Activated CD8-positive, alpha-beta memory T cell treated with anti-CD3 and anti-CD28 coated beads, Interleukin-2, amount 50 U/mL, for 4 hours (primary cell): ENCODE measurements around the gene IRF2BP2.

ENCODE experiments used
- DNase-seq: peaks from one replicate; pipeline ENCODE4 v3.0.0-alpha.2; 2020

The IRF2BP2 gene

GRCh38 chr1:234633246-234634003 is 23.4 kb upstream of the IRF2BP2 start:
- DNase-seq: no peak

GRCh38 chr1:234632225-234632624 is 22.2 kb upstream of the IRF2BP2 start:
- DNase-seq: no peak

GRCh38 chr1:234631721-234632125 is 21.7 kb upstream of the IRF2BP2 start:
- no peak for DNase-seq

GRCh38 chr1:234629026-234629425 is 19.0 kb upstream of the IRF2BP2 start:
- DNase-seq: no peak

GRCh38 chr1:234628089-234628488 is 18.1 kb upstream of the IRF2BP2 start:
- no peak for DNase-seq

- no peak for DNase-seq
These were observed 17.3 kb upstream of the IRF2BP2 start for GRCh38 chr1:234627009-234627950.

- no peak for DNase-seq
These were observed 16.4 kb upstream of the IRF2BP2 start for GRCh38 chr1:234626391-234626790.

- no peak for DNase-seq
These were observed 14.7 kb upstream of the IRF2BP2 start for GRCh38 chr1:234624724-234625117.

GRCh38 chr1:234621657-234622335 is 11.8 kb upstream of the IRF2BP2 start:
- DNase-seq: no peak

- no peak for DNase-seq
These were observed 11.1 kb upstream of the IRF2BP2 start for GRCh38 chr1:234621127-234621468.

- DNase-seq: no peak
These were observed 10.5 kb upstream of the IRF2BP2 start for GRCh38 chr1:234620272-234621126.

GRCh38 chr1:234619794-234620247 is 9.8 kb upstream of the IRF2BP2 start:
- DNase-seq: no peak

- no peak for DNase-seq
These were observed 9.1 kb upstream of the IRF2BP2 start for GRCh38 chr1:234619071-234619480.

- DNase-seq: no peak
These were observed 8.7 kb upstream of the IRF2BP2 start for GRCh38 chr1:234618737-234619049.

- no peak for DNase-seq
These were observed 8.2 kb upstream of the IRF2BP2 start for GRCh38 chr1:234617986-234618736.

GRCh38 chr1:234617131-234617985 is 7.4 kb upstream of the IRF2BP2 start:
- DNase-seq: no peak

- no peak for DNase-seq
These were observed 6.7 kb upstream of the IRF2BP2 start for GRCh38 chr1:234616644-234617043.

- DNase-seq: no peak
These were observed 4.1 kb upstream of the IRF2BP2 start for GRCh38 chr1:234614081-234614489.

GRCh38 chr1:234613128-234613875 is 3.3 kb upstream of the IRF2BP2 start:
- no peak for DNase-seq
